ENCODE measurements around the gene NOX5. TPM values are rescaled to one million over a fixed set of nuclear protein-coding genes. Genes with fewer than 3 reads are reported as not detected.
A peak's percentile ranks its signal among the peaks of the same experiment; 100 is the strongest.

The NOX5 gene
- total RNA-seq, 2 experiments from 2014 or later = not detected

DNA sequence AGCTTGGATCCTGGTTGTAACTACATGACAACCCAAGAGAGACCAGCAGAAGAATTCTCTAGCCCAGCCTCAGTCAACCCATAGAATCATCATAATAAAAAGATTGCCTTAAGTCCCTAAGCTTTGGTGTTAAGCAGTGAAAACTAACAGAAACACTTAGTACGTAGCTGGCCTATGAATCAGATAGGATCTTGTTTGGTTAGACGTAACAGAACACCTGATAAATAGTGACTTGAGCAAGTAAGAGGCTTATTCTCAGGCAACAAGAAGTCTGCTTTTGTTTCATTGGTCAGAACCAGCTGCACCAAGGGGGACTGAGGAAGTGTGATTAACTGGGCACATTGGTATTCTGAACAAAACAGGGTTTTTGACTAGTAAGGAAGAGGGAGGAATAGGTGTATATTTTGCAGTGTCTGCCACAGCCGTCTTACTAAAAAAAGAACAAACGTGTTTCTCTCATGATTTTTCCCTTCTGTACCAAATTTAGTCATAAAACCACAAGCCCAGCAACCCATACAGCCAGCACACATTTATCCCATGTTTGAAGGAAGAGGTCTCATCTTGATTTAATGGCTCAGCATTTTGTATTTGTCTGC lies 92.6 kb downstream of the NOX5 start:
- CTCF ChIA-PET = interaction anchor here (0.9 to 1.1 kb wide), 2 partner anchors 19 to 48 kb away, joined by 3 read pairs; no protein-coding TSS in a partner anchor
- TF ChIP-seq, protein P1, sequence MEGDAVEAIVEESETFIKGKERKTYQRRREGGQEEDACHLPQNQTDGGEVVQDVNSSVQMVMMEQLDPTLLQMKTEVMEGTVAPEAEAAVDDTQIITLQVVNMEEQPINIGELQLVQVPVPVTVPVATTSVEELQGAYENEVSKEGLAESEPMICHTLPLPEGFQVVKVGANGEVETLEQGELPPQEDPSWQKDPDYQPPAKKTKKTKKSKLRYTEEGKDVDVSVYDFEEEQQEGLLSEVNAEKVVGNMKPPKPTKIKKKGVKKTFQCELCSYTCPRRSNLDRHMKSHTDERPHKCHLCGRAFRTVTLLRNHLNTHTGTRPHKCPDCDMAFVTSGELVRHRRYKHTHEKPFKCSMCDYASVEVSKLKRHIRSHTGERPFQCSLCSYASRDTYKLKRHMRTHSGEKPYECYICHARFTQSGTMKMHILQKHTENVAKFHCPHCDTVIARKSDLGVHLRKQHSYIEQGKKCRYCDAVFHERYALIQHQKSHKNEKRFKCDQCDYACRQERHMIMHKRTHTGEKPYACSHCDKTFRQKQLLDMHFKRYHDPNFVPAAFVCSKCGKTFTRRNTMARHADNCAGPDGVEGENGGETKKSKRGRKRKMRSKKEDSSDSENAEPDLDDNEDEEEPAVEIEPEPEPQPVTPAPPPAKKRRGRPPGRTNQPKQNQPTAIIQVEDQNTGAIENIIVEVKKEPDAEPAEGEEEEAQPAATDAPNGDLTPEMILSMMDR (IDR thresholded peaks at IDR 0.05) = no peak
- Mint-ChIP-seq H3K4me1 (ENCODE audit: low read depth) (peaks cover 21% of the 10 kb centered on the region), H3K4me3 (no peak overlapping the region), H3K27me3 (no peaks in the 10 kb centered on the region), H3K36me3 (ENCODE audit: low read depth) (no peaks in the 10 kb centered on the region), H3K9me3 (no peaks in the 10 kb centered on the region), H3K27ac (no peak overlapping the region)
- DNase-seq = no peak
- POLR2A ChIA-PET = no interaction called here
- intact Hi-C loops (cut with micrococcal nuclease) = no loop called here
- peak; percentile 65 for ATAC-seq

Other genes with a start within 250 kb of the NOX5 start
- gene ANP32A, start 193.8 kb upstream of the NOX5 start, total RNA-seq = 100 to 1,000 TPM; 239 to 246 TPM
- gene SPESP1, start 84.2 kb upstream of the NOX5 start, total RNA-seq = under 1 TPM; 0.18 to 0.36 TPM
- gene GLCE, start 145.9 kb downstream of the NOX5 start, total RNA-seq = 1 to 10 TPM; 2.8 to 4.3 TPM